Measurements from ENCODE around the gene CDPF1.

DNA sequence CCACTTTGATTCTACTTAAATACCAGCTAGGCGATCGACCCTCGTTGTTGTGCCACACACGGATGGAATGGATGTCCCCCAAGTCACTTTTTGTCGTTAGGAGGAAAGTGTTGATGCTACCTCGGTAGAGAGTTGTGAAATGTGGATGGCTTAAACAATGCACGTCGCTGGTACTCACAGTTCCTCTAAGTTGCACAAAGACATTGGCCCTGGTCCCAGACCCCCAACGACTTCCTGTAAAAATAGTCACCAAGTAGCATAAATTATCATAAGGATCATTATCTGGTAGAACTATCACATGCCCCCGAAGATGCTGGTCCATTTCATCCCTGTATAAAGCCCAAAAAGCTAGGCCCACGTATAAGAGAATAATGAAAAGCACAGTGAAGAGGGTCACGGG, 9.3 kb upstream of the CDPF1 start:
- TF ChIP-seq, protein P1, sequence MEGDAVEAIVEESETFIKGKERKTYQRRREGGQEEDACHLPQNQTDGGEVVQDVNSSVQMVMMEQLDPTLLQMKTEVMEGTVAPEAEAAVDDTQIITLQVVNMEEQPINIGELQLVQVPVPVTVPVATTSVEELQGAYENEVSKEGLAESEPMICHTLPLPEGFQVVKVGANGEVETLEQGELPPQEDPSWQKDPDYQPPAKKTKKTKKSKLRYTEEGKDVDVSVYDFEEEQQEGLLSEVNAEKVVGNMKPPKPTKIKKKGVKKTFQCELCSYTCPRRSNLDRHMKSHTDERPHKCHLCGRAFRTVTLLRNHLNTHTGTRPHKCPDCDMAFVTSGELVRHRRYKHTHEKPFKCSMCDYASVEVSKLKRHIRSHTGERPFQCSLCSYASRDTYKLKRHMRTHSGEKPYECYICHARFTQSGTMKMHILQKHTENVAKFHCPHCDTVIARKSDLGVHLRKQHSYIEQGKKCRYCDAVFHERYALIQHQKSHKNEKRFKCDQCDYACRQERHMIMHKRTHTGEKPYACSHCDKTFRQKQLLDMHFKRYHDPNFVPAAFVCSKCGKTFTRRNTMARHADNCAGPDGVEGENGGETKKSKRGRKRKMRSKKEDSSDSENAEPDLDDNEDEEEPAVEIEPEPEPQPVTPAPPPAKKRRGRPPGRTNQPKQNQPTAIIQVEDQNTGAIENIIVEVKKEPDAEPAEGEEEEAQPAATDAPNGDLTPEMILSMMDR (IDR thresholded peaks at IDR 0.05): no peak
- no peak for TF ChIP-seq ZFX (IDR thresholded peaks at IDR 0.05; ENCODE audit: borderline replicate concordance)

All from 22Rv1 (cell line).